ENCODE results near the gene EFNB2.

The EFNB2 gene

GRCh38 chr13:106449096-106449495 is 86.4 kb downstream of the EFNB2 start:
- H3K9ac ChIP-seq (ENCODE audit: low read depth, low read length), result no peak overlapping the region
- no peaks in the 10 kb centered on the region for H3K9me3 ChIP-seq (ENCODE audit: insufficient read depth, low read depth, low read length)
- no peaks in the 10 kb centered on the region for H3K27me3 ChIP-seq (ENCODE audit: insufficient read depth, low read length)
- peaks cover 7% of the 10 kb centered on the region; the same call in 1 of the 2 replicates for H3K4me1 ChIP-seq (ENCODE audit: insufficient read depth, low read length)
- H3K4me3 ChIP-seq (ENCODE audit: low read length), result no peak overlapping the region
- H3K27ac ChIP-seq (ENCODE audit: low read length), result no peak overlapping the region
- H3K36me3 ChIP-seq (ENCODE audit: insufficient read depth, low read depth, low read length), result no peaks in the 10 kb centered on the region

- no peak overlapping the region for H3K4me3 ChIP-seq (ENCODE audit: low read length)
Measured at GRCh38 chr13:106445996-106446395, 89.5 kb downstream of the EFNB2 start.

GRCh38 chr13:106443607-106444322 is 91.7 kb downstream of the EFNB2 start:
- Histone ChIP-seq H3K4me3 (ENCODE audit: low read length) (no peak overlapping the region), H3K27me3 (ENCODE audit: insufficient read depth, low read length) (no peaks in the 10 kb centered on the region), H3K27ac (ENCODE audit: low read length) (no peak overlapping the region), H3K9ac (ENCODE audit: low read depth, low read length) (no peak overlapping the region), H3K9me3 (ENCODE audit: insufficient read depth, low read depth, low read length) (no peaks in the 10 kb centered on the region), H3K36me3 (ENCODE audit: insufficient read depth, low read depth, low read length) (no peaks in the 10 kb centered on the region), H3K4me1 (ENCODE audit: insufficient read depth, low read length) (peaks cover 9% of the 10 kb centered on the region; the same call in 1 of the 2 replicates)

More at GRCh38 chr13:106445996-106446395, 89.5 kb downstream of the EFNB2 start:
- no peaks in the 10 kb centered on the region for H3K36me3 ChIP-seq (ENCODE audit: insufficient read depth, low read depth, low read length)
- H3K9me3 ChIP-seq (ENCODE audit: insufficient read depth, low read depth, low read length), result no peaks in the 10 kb centered on the region
- H3K9ac ChIP-seq (ENCODE audit: low read depth, low read length), result no peak overlapping the region
- peaks cover 5% of the 10 kb centered on the region; the same call in 1 of the 2 replicates for H3K4me1 ChIP-seq (ENCODE audit: insufficient read depth, low read length)
- H3K27ac ChIP-seq (ENCODE audit: low read length), result no peak overlapping the region
- no peaks in the 10 kb centered on the region for H3K27me3 ChIP-seq (ENCODE audit: insufficient read depth, low read length)

GRCh38 chr13:106440866-106441265 is 94.6 kb downstream of the EFNB2 start:
- Histone ChIP-seq H3K4me1 (ENCODE audit: insufficient read depth, low read length) (peaks cover 6% of the 10 kb centered on the region; the same call in 1 of the 2 replicates), H3K27ac (ENCODE audit: low read length) (no peak overlapping the region), H3K36me3 (ENCODE audit: insufficient read depth, low read depth, low read length) (no peaks in the 10 kb centered on the region), H3K9ac (ENCODE audit: low read depth, low read length) (no peak overlapping the region), H3K9me3 (ENCODE audit: insufficient read depth, low read depth, low read length) (no peaks in the 10 kb centered on the region), H3K27me3 (ENCODE audit: insufficient read depth, low read length) (no peaks in the 10 kb centered on the region), H3K4me3 (ENCODE audit: low read length) (no peak overlapping the region)

Measured in iPS-20b (cell line).